Fibroblast of the aortic adventitia (primary cell): ENCODE measurements around the gene ARHGEF25. TPM values are rescaled to one million over a fixed set of nuclear protein-coding genes. Genes with fewer than 3 reads are reported as not detected.

Source experiments
- DNase-seq: peaks from one replicate; pipeline ENCODE4 v3.0.0-alpha.2; 2010; ENCODE audit warnings: low read depth
- H3K4me3 ChIP-seq: 2 replicates; pipeline ENCODE4 v1.5.1; 2011; ENCODE audit warnings: low read depth, mild to moderate bottlenecking, control low read depth, low read length, moderate library complexity
- CTCF ChIP-seq: IDR thresholded peaks from 2 replicates; pipeline ENCODE4 v1.5.1; 2011; ENCODE audit warnings: mild to moderate bottlenecking, low read length, control low read depth, inconsistent platforms; ENCODE audit not compliant: insufficient read depth
- total RNA-seq: library from RNA; depleted of rRNA; stranded (reverse); fragments of >200 nt; gene quantifications from 2 replicates; pipeline ENCODE4 v1.2.3, GENCODE V29; 2012; ENCODE audit warnings: low replicate concordance

The ARHGEF25 gene
- total RNA-seq, 1 donor = 18.3 TPM

GRCh38 chr12:57574795-57575194, 36.4 kb upstream of the ARHGEF25 start:
- no peak overlapping the region for H3K4me3 ChIP-seq
- no peak for TF ChIP-seq CTCF
- DNase-seq = no peak

DNA sequence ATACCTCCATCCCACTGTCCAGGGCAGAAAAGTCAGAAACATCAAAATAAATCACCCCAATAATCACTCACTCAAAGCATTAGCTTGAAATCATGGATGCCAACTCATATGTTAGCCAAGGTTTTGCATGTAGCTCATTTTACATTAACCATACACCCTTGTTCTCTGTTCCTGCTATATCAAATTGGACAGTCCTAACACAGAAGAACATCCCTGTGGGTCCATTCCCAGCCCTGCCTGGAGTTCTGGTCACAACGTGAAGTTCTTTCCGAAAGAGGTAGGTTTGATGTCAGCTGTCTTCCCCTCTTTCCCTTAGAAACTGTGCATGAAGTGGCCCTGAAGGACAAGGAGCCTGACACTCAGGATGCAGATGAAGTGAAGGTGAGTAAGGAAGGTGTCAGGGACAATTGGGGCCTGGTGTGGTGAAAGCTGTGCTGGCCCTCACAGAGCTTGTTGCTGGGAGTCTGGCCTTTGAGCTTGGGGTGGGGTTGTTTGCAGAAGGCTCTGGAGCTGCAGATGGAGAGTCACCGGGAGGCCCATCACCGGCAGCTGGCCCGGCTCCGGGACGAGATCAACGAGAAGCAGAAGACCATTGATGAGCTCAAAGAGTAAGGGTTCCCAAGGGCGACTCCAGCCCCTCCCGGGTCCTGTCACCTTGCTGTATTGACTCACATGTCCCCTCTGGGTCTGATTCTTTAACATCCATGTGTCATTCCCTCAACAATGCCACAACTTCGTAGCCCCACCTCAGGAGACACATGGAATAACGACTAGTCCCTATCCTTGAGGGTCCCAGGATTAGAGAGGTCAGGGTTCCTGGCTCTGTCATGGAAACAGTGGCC, 35.2 kb upstream of the ARHGEF25 start:
- no peak for DNase-seq
- no peak overlapping the region for H3K4me3 ChIP-seq
- no peak for TF ChIP-seq CTCF

GRCh38 chr12:57576613-57577160, 34.5 kb upstream of the ARHGEF25 start:
- H3K4me3 ChIP-seq = no peak overlapping the region
- DNase-seq = no peak
- no peak for TF ChIP-seq CTCF

- DNase-seq = no peak
- TF ChIP-seq CTCF = no peak
- H3K4me3 ChIP-seq = no peak overlapping the region
Measured at GRCh38 chr12:57577981-57578758, 33.1 kb upstream of the ARHGEF25 start.

DNA sequence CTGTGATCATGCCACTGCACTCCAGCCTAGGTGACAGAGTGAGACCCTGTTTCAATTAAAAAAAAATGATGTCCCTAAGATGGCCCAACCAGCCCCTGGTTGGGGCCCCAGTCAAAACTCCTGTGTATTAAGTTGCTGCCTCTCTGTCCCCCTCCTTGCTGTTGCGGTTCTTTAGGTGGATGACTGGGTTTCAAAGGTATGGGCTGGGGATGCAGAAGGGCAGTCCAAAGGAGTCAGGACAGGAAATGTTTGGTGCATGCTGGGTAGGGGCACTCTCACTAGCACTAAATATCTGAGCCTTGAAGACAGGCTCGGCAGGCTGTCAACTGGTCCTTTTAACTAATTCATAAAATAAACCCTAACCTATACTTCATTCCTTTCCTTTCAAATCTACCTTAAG, 32.2 kb upstream of the ARHGEF25 start:
- no peak for TF ChIP-seq CTCF
- no peak overlapping the region for H3K4me3 ChIP-seq
- no peak for DNase-seq

- no peak for DNase-seq
- H3K4me3 ChIP-seq = no peak overlapping the region
- no peak for TF ChIP-seq CTCF
Measured at GRCh38 chr12:57579677-57580465, 31.4 kb upstream of the ARHGEF25 start.
